AG10803 (cell line): Measurements from ENCODE around the gene CAND1.
A peak's percentile ranks its signal among the peaks of the same experiment; 100 is the strongest.

Experiments used
- DNase-seq: peaks from one replicate; pipeline ENCODE4 v3.0.0; 2010; ENCODE audit warnings: low read depth
- H3K4me3 ChIP-seq: 2 replicates; pipeline ENCODE4 v1.5.1; 2011; ENCODE audit warnings: mild to moderate bottlenecking, low read length, control low read depth
- TF ChIP-seq, protein P1 (sequence below): conservative IDR thresholded peaks from 2 replicates; pipeline ENCODE4 v1.5.1; 2011; ENCODE audit warnings: mild to moderate bottlenecking, low read length, control low read depth, inconsistent platforms

CAND1 gene

DNA sequence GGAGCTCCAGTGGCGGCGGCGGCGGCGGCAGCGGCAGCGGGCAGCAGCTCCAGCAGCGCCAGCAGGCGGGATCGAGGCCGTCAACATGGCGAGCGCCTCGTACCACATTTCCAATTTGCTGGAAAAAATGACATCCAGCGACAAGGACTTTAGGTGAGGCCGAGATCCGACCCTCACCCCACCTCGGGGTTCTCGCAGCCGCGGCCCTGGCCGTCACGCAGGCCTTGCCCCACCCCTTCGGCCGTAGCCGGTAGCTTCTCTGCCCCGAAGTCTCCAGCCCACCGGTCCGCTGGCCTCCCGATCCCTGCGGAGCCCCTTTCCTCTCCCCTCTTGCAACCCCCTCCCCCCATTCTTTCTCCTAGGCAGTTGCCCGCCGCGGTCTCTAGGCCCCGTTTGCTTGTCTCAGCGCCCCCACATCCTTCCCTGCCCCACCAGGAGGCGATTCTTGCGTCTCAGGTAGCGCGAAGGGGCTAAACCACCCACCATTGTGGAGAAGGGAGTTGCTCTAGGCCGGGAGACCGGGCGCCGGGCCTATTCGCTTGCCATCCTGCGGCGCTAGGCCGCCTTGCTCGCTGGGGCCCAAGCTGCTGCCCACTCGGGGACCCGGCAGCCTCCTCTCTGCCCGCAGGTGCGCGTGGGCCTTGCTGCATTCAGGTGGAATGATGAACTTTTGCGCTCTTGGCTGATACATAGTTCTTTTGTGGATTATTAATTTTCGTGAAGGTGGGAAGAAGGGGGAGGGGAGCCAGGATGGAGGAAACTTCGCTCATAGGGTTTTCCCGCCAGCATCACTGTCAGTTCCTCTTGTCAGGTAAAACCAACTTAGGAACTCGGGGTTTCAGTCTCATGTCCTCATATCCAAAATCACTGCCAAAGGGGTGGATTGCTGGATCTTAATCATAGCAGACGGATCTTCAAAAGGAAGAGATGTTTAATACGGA lies 745 bp downstream of the CAND1 start:
- H3K4me3 ChIP-seq = peak overlapping the region; percentile 93
- DNase-seq = peak; percentile 24
- TF ChIP-seq, protein P1, sequence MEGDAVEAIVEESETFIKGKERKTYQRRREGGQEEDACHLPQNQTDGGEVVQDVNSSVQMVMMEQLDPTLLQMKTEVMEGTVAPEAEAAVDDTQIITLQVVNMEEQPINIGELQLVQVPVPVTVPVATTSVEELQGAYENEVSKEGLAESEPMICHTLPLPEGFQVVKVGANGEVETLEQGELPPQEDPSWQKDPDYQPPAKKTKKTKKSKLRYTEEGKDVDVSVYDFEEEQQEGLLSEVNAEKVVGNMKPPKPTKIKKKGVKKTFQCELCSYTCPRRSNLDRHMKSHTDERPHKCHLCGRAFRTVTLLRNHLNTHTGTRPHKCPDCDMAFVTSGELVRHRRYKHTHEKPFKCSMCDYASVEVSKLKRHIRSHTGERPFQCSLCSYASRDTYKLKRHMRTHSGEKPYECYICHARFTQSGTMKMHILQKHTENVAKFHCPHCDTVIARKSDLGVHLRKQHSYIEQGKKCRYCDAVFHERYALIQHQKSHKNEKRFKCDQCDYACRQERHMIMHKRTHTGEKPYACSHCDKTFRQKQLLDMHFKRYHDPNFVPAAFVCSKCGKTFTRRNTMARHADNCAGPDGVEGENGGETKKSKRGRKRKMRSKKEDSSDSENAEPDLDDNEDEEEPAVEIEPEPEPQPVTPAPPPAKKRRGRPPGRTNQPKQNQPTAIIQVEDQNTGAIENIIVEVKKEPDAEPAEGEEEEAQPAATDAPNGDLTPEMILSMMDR = no peak

DNA sequence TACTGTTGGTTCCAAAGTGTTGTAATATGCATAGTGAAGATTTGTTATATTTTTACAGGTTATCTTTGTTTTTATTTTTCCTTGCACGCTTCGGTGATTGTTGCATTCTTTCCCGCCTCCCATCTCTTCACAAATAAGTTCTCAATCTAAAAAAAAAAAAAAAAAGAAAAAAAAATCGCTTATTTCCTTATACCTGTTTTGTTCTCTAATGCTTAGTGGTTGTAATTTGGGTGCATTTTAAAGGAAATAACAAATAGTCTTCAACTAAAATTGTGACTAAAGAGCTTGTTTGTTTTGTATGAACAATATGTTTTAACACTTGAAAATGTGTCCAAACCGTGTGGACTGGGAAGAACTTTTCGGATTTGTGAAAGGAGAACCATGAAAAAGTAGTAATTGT lies 1.5 kb downstream of the CAND1 start:
- no peak for DNase-seq
- H3K4me3 ChIP-seq = peak overlapping the region; percentile 93

DNA sequence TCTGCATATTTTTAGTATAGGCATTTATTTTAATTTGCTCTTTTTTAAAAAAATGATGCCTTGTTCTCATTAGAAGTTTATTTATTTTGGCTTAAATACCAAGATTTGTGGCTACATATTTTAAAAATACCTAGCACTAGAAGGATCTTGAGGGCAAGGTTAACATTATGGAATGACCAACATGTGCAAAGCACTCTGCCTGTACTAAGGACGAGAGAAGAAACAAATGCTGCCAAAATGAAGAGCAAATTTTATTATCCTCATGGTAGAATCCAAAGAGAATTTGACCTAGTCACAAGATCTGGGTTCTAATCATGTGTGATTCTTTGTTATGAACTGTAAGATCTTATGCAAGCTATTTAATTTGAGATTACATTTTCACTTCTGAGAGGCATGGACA lies 2.8 kb downstream of the CAND1 start:
- TF ChIP-seq, protein P1 = no peak
- H3K4me3 ChIP-seq = no peak overlapping the region; the same call in 1 of the 2 replicates
- peak; percentile 67 for DNase-seq

More for the DNA sequence above, 1.5 kb downstream of the CAND1 start:
- TF ChIP-seq, protein P1 = no peak

DNA sequence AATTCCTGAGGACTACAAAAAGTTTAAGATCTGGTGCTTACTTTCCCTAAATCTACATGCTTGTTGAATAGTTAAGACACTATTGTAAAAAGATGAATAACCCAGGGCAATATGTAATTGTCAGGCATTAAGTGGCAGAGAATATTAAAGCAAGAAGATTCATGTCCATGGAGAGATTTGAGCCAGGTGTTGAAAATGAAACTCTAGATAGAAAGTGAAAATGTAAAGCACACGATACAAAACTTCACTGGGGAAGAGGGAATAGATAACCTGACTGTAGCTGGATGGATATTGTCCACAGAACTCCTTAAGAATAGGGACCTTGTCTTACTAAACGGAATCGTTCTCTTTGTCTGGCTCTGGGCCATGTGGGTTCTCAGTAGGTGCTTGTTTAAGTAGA lies 5.0 kb downstream of the CAND1 start:
- H3K4me3 ChIP-seq = no peak overlapping the region
- TF ChIP-seq, protein P1 = no peak
- no peak for DNase-seq

DNA sequence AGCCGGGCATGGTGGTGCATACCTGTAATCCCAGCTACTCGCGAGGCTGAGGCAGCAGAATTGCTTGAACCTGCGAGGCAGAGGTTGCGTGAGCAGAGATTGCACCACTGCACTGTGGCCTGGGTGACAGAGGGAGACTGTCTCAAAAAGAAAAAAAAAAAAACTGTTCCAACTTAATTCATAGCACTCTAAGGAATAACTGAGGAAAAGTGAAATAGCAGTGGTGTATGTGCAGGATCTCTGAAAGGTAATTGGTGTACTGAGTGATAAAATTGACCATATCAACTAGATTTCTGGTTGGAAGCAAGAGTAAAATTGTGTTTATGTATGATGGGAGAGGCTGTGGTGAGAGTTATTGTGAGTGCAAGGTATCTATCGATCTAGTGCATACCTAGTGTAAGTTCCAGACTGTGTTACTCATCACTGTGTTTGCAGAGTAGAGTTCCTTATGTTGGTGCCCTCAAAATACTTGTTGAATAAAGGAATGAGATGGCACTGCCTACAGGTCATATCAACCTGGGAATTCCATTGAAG lies 6.3 kb downstream of the CAND1 start:
- H3K4me3 ChIP-seq = no peak overlapping the region
- DNase-seq = no peak
- TF ChIP-seq, protein P1 = no peak

DNA sequence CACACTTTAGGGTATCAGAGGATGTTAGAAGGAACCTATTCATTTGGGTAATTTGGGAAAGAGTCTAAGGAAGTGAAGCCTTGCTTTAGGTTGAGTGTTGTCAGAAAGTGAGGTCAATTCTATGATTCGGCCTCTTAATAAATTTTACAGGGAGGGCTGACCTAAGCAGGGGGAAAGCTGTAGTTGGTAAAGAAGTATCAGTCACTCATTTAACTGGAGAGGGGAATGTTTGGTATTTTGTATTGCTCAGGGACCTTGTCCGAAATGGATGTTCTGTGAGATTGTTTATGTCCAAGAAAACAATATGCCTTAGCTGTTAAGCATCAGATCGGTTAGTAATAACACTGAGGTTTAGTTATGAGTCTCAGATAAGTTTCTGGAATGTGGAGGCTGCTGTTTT lies 7.3 kb downstream of the CAND1 start:
- TF ChIP-seq, protein P1 = no peak
- H3K4me3 ChIP-seq = no peak overlapping the region
- DNase-seq = no peak

DNA sequence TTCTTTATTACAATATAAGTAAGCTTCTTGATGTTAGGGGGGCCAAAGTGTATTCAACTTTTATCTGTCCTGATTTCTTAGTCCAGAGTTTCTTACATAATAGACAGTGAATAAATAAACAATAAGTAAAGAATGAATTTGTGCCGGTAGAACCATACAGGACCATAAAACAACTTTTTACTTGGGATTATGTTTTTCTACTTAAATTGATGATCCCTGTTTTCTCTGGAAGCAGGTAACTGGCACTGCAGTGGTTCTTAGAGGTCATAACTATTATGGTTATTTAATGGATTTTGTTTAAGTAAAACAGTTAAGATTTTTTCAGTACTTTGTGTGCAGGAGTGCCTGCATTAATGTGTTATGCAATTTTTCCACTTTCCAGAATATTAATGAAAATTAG lies 10.5 kb downstream of the CAND1 start:
- DNase-seq = no peak
- TF ChIP-seq, protein P1 = no peak
- H3K4me3 ChIP-seq = no peak overlapping the region
